GM12891 (cell line): ENCODE measurements around the gene BCHE.

Source experiments
- POLR2A ChIP-seq: IDR thresholded peaks from 2 replicates; pipeline ENCODE4 v1.6.1; 2011; ENCODE audit warnings: low read depth, low read length, control low read depth
- POLR2AphosphoS5 ChIP-seq: IDR thresholded peaks from 2 replicates; pipeline ENCODE4 v1.6.1; 2011; ENCODE audit warnings: low read depth, low read length, control low read depth
- POU2F2 ChIP-seq: IDR thresholded peaks from 2 replicates; pipeline ENCODE4 v1.6.1; 2011; ENCODE audit warnings: low read depth, mild to moderate bottlenecking, control low read depth, low read length, moderate library complexity
- SPI1 ChIP-seq: IDR thresholded peaks from 2 replicates; pipeline ENCODE4 v1.6.1; 2011; ENCODE audit warnings: low read depth, low read length, control low read depth
- TAF1 ChIP-seq: IDR thresholded peaks from 2 replicates; pipeline ENCODE4 v1.6.1; 2011; ENCODE audit warnings: low read depth, low read length, control low read depth

DNA sequence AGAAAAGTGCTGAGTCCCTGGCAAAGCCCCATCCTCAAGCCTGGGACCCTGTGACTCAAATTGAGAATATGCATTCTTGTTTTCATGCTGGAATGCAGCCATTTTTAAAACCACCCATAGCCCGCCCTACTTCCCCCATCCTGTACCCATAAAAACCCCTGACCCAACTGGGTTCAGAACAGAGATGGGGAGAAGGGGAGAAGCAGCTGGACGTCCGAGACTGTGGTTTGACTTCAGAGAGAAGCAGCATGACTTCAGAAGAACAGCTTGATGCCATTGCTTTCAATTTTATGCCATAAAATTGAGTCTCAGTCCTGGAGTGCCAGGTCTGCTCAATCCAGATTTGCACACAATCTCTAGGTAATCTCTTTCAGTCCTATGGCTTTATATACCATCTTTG, 78.2 kb downstream of the BCHE start:
- TF ChIP-seq POLR2A (no peak), POLR2AphosphoS5 (no peak), SPI1 (no peak), TAF1 (no peak), POU2F2 (no peak)
